GM23248 (cell line): Measurements from ENCODE around the gene COCH. TPM values are rescaled to one million over a fixed set of nuclear protein-coding genes. Genes with fewer than 3 reads are reported as not detected.

Experiments used
- DNase-seq: peaks from one replicate; pipeline ENCODE4 v3.0.0-alpha.2; 2015
- H2AFZ ChIP-seq: fragments of 200-600 bp; sonication (generic); 2 replicates; pipeline ENCODE4 v1.6.1; 2016; ENCODE audit warnings: antibody characterized with exemption
- H3F3A ChIP-seq: fragments of 200-600 bp; sonication (generic); 2 replicates; pipeline ENCODE4 v1.6.1; 2016; ENCODE audit warnings: mild to moderate bottlenecking, antibody characterized with exemption, mixed run types; ENCODE audit not compliant: insufficient read depth
- H3K27ac ChIP-seq: fragments of 200-600 bp; sonication (generic); 2 replicates; pipeline ENCODE4 v1.5.1; 2016; ENCODE audit warnings: mild to moderate bottlenecking
- H3K27me3 ChIP-seq: fragments of 200-600 bp; sonication (generic); replicated peaks from 2 replicates; pipeline ENCODE4 v1.6.1; 2016; ENCODE audit warnings: mild to moderate bottlenecking; ENCODE audit not compliant: insufficient read depth
- H3K36me3 ChIP-seq: fragments of 200-600 bp; sonication (generic); 2 replicates; pipeline ENCODE4 v1.6.1; 2016; ENCODE audit warnings: low read depth, mild to moderate bottlenecking
- H3K4me1 ChIP-seq: fragments of 200-600 bp; sonication (generic); 2 replicates; pipeline ENCODE4 v1.6.1; 2016; ENCODE audit warnings: mild to moderate bottlenecking; ENCODE audit not compliant: insufficient read depth
- H3K4me2 ChIP-seq: fragments of 200-600 bp; sonication (generic); one replicate; pipeline ENCODE4 v1.6.1; 2016; ENCODE audit warnings: mild to moderate bottlenecking; ENCODE audit not compliant: unreplicated experiment
- H3K4me3 ChIP-seq: fragments of 200-600 bp; sonication (generic); 2 replicates; pipeline ENCODE4 v1.5.1; 2016; ENCODE audit warnings: mild to moderate bottlenecking
- H3K79me2 ChIP-seq: fragments of 200-600 bp; sonication (generic); 2 replicates; pipeline ENCODE4 v1.6.1; 2016; ENCODE audit warnings: mild to moderate bottlenecking; ENCODE audit not compliant: insufficient read depth
- H3K9ac ChIP-seq: fragments of 200-600 bp; sonication (generic); 2 replicates; pipeline ENCODE4 v1.6.1; 2016; ENCODE audit warnings: mild to moderate bottlenecking
- H3K9me2 ChIP-seq: fragments of 200-600 bp; sonication (generic); 2 replicates; pipeline ENCODE4 v1.6.1; 2016; ENCODE audit warnings: mixed run types, mild to moderate bottlenecking, moderate library complexity; ENCODE audit not compliant: insufficient read depth
- H3K9me3 ChIP-seq: fragments of 200-600 bp; sonication (generic); one replicate; pipeline ENCODE4 v1.6.1; 2017; ENCODE audit warnings: low read depth
- H4K20me1 ChIP-seq: fragments of 200-600 bp; sonication (generic); 2 replicates; pipeline ENCODE4 v1.6.0; 2016; ENCODE audit not compliant: insufficient read depth
- EZH2 ChIP-seq: fragments of 200-600 bp; sonication (generic); IDR thresholded peaks from 2 replicates; pipeline ENCODE4 v1.6.1; 2018; ENCODE audit warnings: antibody characterized with exemption, mild to moderate bottlenecking; ENCODE audit not compliant: insufficient read depth, poor library complexity, severe bottlenecking
- EZH2phosphoT487 ChIP-seq: fragments of 200-600 bp; sonication (generic); IDR thresholded peaks from 2 replicates; pipeline ENCODE4 v1.6.1; 2018; ENCODE audit warnings: antibody characterized with exemption, moderate library complexity, mild to moderate bottlenecking, low read depth; ENCODE audit not compliant: insufficient read depth
- WGBS, 2 experiments: methylation state at CpG; one replicate each; pipeline ENCODE4 v1.1.6; 2015 to 2017; ENCODE audit warnings: low lambda C conversion rate in 2 of 2, low coverage in 1 of 2; ENCODE audit errors: missing lambda C conversion rate in 2 of 2; 5-methylcytosine and 5-hydroxymethylcytosine counted together
- in situ Hi-C: fragments of 300-500 bp; cut with MboI; formaldehyde crosslinking; loops from 2 replicates; pipeline ENCODE4 v1.15.0; 2020
- polyA plus RNA-seq: library from polyadenylated mRNA; unstranded; fragments of >200 nt; fragmentation: Nextera tagmentation; extraction: Ambion mirVana; gene quantifications from 2 replicates; pipeline ENCODE4 v1.2.1, GENCODE V29; 2016
- total RNA-seq: library from RNA; depleted of rRNA; stranded (reverse); fragments of >200 nt; shearing (Covaris generic); gene quantifications from 2 replicates; pipeline ENCODE4 v1.2.3, GENCODE V29; 2014

The COCH gene
- total and polyA plus RNA-seq, 2 experiments from 2014 or later: not detected

- Histone ChIP-seq H3K4me2 (no peak overlapping the region), H3K27me3 (peaks cover 54% of the 10 kb centered on the region), H3K9me3 (no peaks in the 10 kb centered on the region), H3K9me2 (no peaks in the 10 kb centered on the region), H3K9ac (no peak overlapping the region), H4K20me1 (no peaks in the 10 kb centered on the region), H3K27ac (no peak overlapping the region), H2AFZ (no peak overlapping the region), H3K4me3 (no peak overlapping the region), H3K79me2 (no peaks in the 10 kb centered on the region), H3F3A (no peaks in the 10 kb centered on the region), H3K4me1 (no peaks in the 10 kb centered on the region), H3K36me3 (no peaks in the 10 kb centered on the region)
- in situ Hi-C loops: no loop called here
- no peak for DNase-seq
- TF ChIP-seq EZH2phosphoT487 (no peak), EZH2 (no peak)
- 88 to 96% methylated on average over 1 of the region's 1 CpG for WGBS, 2 experiments
Measured at GRCh38 chr14:30872602-30873001, 1.8 kb upstream of the COCH start.

GRCh38 chr14:30873308-30874119 is 845 bp upstream of the COCH start:
- no peak overlapping the region for H3K27ac ChIP-seq
- no peak for DNase-seq
- no peaks in the 10 kb centered on the region for H3K36me3 ChIP-seq
- H2AFZ ChIP-seq: no peak overlapping the region
- H3K27me3 ChIP-seq: peaks cover 54% of the 10 kb centered on the region
- no peaks in the 10 kb centered on the region for H3K79me2 ChIP-seq
- H3K9ac ChIP-seq: no peak overlapping the region
- no peaks in the 10 kb centered on the region for H3K4me1 ChIP-seq
- 83 to 86% methylated on average over 20 of the region's 20 CpGs for WGBS, 2 experiments
- H3K4me3 ChIP-seq: no peak overlapping the region
- no peaks in the 10 kb centered on the region for H3K9me3 ChIP-seq
- H3K9me2 ChIP-seq: no peaks in the 10 kb centered on the region
- in situ Hi-C loops: no loop called here
- H3K4me2 ChIP-seq: no peak overlapping the region
- H4K20me1 ChIP-seq: no peaks in the 10 kb centered on the region
- no peaks in the 10 kb centered on the region for H3F3A ChIP-seq
- TF ChIP-seq EZH2: no peak
- TF ChIP-seq EZH2phosphoT487: no peak

- Histone ChIP-seq H4K20me1 (no peaks in the 10 kb centered on the region), H3K27ac (no peak overlapping the region), H3K4me3 (no peak overlapping the region), H3K9me2 (no peaks in the 10 kb centered on the region), H3K36me3 (no peaks in the 10 kb centered on the region), H3K79me2 (no peaks in the 10 kb centered on the region), H2AFZ (peak overlapping the region; percentile 68; the same call in 1 of the 2 replicates), H3F3A (no peaks in the 10 kb centered on the region), H3K27me3 (peaks cover 54% of the 10 kb centered on the region), H3K4me2 (peak overlapping the region; percentile 42), H3K9ac (no peak overlapping the region), H3K4me1 (no peaks in the 10 kb centered on the region), H3K9me3 (no peaks in the 10 kb centered on the region)
- in situ Hi-C loops: no loop called here
- peak; percentile 70 for TF ChIP-seq EZH2
- TF ChIP-seq EZH2phosphoT487: 0 out of 2 replicates have a peak, but pooled peaks have one; percentile 36
- DNase-seq: peak; percentile 10
- WGBS, 2 experiments: 3 to 4% methylated on average over 39 to 47 of the region's 48 CpGs
Measured at GRCh38 chr14:30874999-30875787, 834 bp downstream of the COCH start.

DNA sequence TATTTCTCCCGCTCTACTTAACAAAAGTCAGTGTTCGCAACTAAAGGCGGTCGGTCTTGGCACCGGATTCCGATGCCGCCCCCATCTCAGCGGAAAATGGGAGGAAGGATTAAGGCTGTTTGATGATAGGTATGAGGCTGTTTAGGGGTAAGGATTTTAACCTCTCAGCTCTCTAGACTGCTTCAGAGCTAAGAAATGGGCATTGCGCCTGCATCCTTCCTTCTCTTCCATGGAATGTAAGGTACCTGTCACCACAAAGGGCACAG is 1.4 kb downstream of the COCH start:
- Histone ChIP-seq H4K20me1 (no peaks in the 10 kb centered on the region), H3K4me2 (no peak overlapping the region), H3K9me2 (no peaks in the 10 kb centered on the region), H3K79me2 (no peaks in the 10 kb centered on the region), H3K36me3 (no peaks in the 10 kb centered on the region), H3K27ac (no peak overlapping the region), H3F3A (no peaks in the 10 kb centered on the region), H2AFZ (0 out of 2 replicates have a peak overlapping the region, but pooled peaks have one; percentile 68), H3K4me1 (no peaks in the 10 kb centered on the region), H3K9me3 (no peaks in the 10 kb centered on the region), H3K4me3 (no peak overlapping the region), H3K27me3 (peaks cover 54% of the 10 kb centered on the region), H3K9ac (no peak overlapping the region)
- TF ChIP-seq EZH2phosphoT487: no peak
- TF ChIP-seq EZH2: peak; percentile 46
- WGBS, 2 experiments: 31 to 38% methylated on average over 9 of the region's 9 CpGs
- no peak for DNase-seq
- in situ Hi-C loops: no loop called here
